Measurements from ENCODE around the gene TMEM53. TPM values are rescaled to one million over a fixed set of nuclear protein-coding genes. Genes with fewer than 3 reads are reported as not detected.

TMEM53 gene
- total RNA-seq = 1 to 10 TPM; 4.3 to 5.5 TPM

GRCh38 chr1:44674113-44675000 lies at the start of gene TMEM53, which contains the start of gene ARMH1:
TMEM53 (minus strand) TSS chr1:44674481; CDS start chr1:44674391, 90 bp downstream.
ARMH1 (plus strand) TSS chr1:44674714; CDS start chr1:44689698, 14,984 bp downstream.
- no peaks in the 10 kb centered on the region for H3K36me3 Mint-ChIP-seq (ENCODE audit: low read depth)

GRCh38 chr1:44723496-44724295 lies 49.4 kb upstream of the TMEM53 start:
- intact Hi-C loops (cut with DNase I, micrococcal nuclease) = loop anchor here (2.0 to 5.0 kb wide), 3 partner anchors 85 to 579 kb away; partner anchors contain the start of genes BTBD19 (in 1 of the 2) and EIF2B3 (in 1 of the 2)
- peak; percentile 15 for ATAC-seq

More at GRCh38 chr1:44674113-44675000, at the start of gene TMEM53, which contains the start of gene ARMH1:
- CTCF ChIA-PET = interaction anchor here (0.6 to 2.7 kb wide), 13 partner anchors 9 to 336 kb away, joined by 3 to 16 read pairs (median 3); partner anchors contain the start of gene HECTD3
- peak; percentile 97 for ATAC-seq
- Mint-ChIP-seq H3K4me3 (peak within 1 kb of the TSS; percentile 78), H3K4me1 (peaks cover 24% of the 10 kb centered on the region), H3K9me3 (ENCODE audit: low read depth) (no peaks in the 10 kb centered on the region), H3K27me3 (no peaks in the 10 kb centered on the region), H3K27ac (peak within 1 kb of the TSS; percentile 84)
- POLR2A ChIA-PET = interaction anchor here (0.6 to 2.2 kb wide), 6 partner anchors 40 to 56 kb away, joined by 3 to 23 read pairs (median 8); partner anchors contain the start of gene RNU5D-1
- intact Hi-C loops (cut with DNase I, micrococcal nuclease) = loop anchor here (1.0 to 2.0 kb wide), 11 partner anchors 42 to 909 kb away; partner anchors contain the start of genes DMAP1 (in 1 of the 2), EIF2B3 (in 1 of the 2), ERI3 (in 1 of the 2) and KIF2C (in 1 of the 2)
- DNase-seq = peak; percentile 99

GRCh38 chr1:44723064-44723463 lies 48.8 kb upstream of the TMEM53 start:
- ATAC-seq (peak; percentile 8), DNase-seq (peak; percentile 64)
- Mint-ChIP-seq H3K9me3 (ENCODE audit: low read depth) (no peaks in the 10 kb centered on the region), H3K27me3 (no peaks in the 10 kb centered on the region), H3K36me3 (ENCODE audit: low read depth) (peaks cover 14% of the 10 kb centered on the region), H3K4me1 (peaks cover 77% of the 10 kb centered on the region), H3K4me3 (peak overlapping the region; percentile 66), H3K27ac (peak overlapping the region; percentile 95)
- ChIA-PET CTCF (interaction anchor here (1.4 kb wide), 1 partner anchor 86 kb away, joined by 4 read pairs; no protein-coding TSS in a partner anchor), POLR2A (interaction anchor here (0.8 to 18.5 kb wide), 6 partner anchors 8 to 425 kb away, joined by 5 to 675 read pairs (median 87); partner anchors contain the start of genes BTBD19, DYNLT4 and RNU5D-1)
- intact Hi-C loops (cut with DNase I, micrococcal nuclease) = loop anchor here (2.0 to 5.0 kb wide), 3 partner anchors 86 to 579 kb away; partner anchors contain the start of genes BTBD19 (in 1 of the 2) and EIF2B3 (in 1 of the 2)

More at GRCh38 chr1:44723496-44724295, 49.4 kb upstream of the TMEM53 start:
- ChIA-PET CTCF (interaction anchor here (1.4 kb wide), 1 partner anchor 86 kb away, joined by 4 read pairs; no protein-coding TSS in a partner anchor), POLR2A (interaction anchor here (0.5 to 18.5 kb wide), 4 partner anchors 8 to 425 kb away, joined by 5 to 675 read pairs (median 21); no protein-coding TSS in a partner anchor)
- H3K27me3 Mint-ChIP-seq = no peaks in the 10 kb centered on the region
- peak; percentile 77 for DNase-seq
- H3K36me3 Mint-ChIP-seq (ENCODE audit: low read depth) = peaks cover 14% of the 10 kb centered on the region
- peak overlapping the region; percentile 95 for H3K27ac Mint-ChIP-seq
- peak overlapping the region; percentile 66 for H3K4me3 Mint-ChIP-seq
- no peaks in the 10 kb centered on the region for H3K9me3 Mint-ChIP-seq (ENCODE audit: low read depth)
- H3K4me1 Mint-ChIP-seq = peaks cover 75% of the 10 kb centered on the region

DNA sequence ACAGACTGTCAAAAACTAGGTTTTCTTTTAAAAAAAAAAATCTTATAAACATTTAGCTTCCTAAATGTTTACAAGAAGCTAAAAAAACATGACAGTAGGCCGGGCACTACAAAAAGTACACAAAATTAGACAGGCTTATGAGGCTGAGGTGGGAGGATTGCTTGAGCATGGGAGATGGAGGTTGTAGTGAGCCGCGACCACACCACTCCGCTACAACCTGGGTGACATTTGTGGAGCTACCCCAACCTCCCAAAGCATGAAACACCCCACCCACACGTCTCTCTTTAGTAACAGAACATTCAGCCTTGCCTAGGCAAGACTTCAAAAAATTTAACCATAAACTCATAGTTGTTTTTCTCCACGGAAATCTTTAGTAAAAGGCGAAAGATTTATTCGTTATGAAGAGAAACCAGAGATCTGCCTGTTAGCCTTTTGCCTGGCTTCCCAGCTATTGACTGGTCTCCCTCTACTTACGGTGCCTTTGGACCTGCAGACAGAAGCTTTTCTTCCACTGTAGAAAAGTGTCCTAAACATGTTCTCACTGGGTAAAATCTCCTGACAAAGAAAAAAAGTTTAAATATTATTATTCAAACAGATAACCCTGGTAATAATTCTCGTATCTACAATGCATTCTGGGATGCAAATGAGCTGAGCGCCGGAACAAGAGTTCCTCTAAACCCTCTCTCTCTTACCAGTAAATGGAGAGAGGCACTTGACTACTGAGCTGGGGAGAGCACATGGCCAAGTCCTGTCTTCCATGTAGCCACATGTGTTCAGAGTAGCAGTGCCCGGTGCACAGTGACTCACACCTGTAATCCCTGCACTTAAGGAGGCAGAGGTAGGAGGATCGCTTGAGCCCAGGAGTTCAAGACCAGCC lies 47.4 kb upstream of the TMEM53 start:
- POLR2A ChIA-PET = interaction anchor here (0.6 to 18.5 kb wide), 63 partner anchors 9 to 1876 kb away, joined by 3 to 675 read pairs (median 6); partner anchors contain the start of genes ARMH1, BEST4, BTBD19 and CCDC163
- H3K4me3 Mint-ChIP-seq = peak overlapping the region; percentile 66
- peaks cover 80% of the 10 kb centered on the region for H3K4me1 Mint-ChIP-seq
- no peaks in the 10 kb centered on the region for H3K9me3 Mint-ChIP-seq (ENCODE audit: low read depth)
- CTCF ChIA-PET = interaction anchor here (0.6 to 1.8 kb wide), 7 partner anchors 10 to 160 kb away, joined by 3 to 41 read pairs (median 5); partner anchors contain the start of genes BTBD19 and RNU5D-1
- H3K27ac Mint-ChIP-seq = peak overlapping the region; percentile 96
- ATAC-seq (peak; percentile 85), DNase-seq (peak; percentile 89)
- H3K27me3 Mint-ChIP-seq = no peaks in the 10 kb centered on the region
- peaks cover 14% of the 10 kb centered on the region for H3K36me3 Mint-ChIP-seq (ENCODE audit: low read depth)
- intact Hi-C loops (cut with DNase I, micrococcal nuclease) = loop anchor here (1.0 to 5.0 kb wide), 8 partner anchors 9 to 581 kb away; partner anchors contain the start of genes KIF2C (in 2 of the 2), ARMH1 (in 1 of the 2), BTBD19 (in 1 of the 2) and EIF2B3 (in 1 of the 2)

DNA sequence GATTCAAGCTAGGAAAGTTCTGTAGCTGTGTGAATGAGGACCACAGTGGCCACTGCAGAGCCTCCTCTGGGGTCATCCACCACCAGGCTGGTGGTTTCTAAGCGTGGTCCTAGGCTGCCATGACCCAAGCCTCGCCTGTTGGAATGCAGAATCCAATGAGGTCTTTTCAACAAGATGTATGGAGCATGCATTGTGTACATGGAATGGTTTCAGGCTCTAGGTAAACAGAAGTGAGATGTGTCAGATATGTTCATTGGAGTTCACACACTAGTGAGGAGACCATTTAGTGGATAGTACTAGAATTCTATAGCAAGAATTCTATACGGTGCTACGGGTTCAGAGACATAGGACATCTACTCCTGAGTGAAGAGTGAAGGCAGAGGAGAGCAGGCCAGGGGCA lies 46.0 kb upstream of the TMEM53 start:
- Mint-ChIP-seq H3K4me3 (peak overlapping the region; percentile 16), H3K36me3 (ENCODE audit: low read depth) (peaks cover 11% of the 10 kb centered on the region), H3K9me3 (ENCODE audit: low read depth) (no peaks in the 10 kb centered on the region), H3K27me3 (no peaks in the 10 kb centered on the region), H3K4me1 (peaks cover 83% of the 10 kb centered on the region), H3K27ac (peak overlapping the region; percentile 47)
- POLR2A ChIA-PET = interaction anchor here (0.6 to 18.5 kb wide), 12 partner anchors 11 to 1526 kb away, joined by 3 to 675 read pairs (median 16); partner anchors contain the start of genes BEST4, PLK3, RNU5D-1 and RPS8
- no peak for ATAC-seq
- CTCF ChIA-PET = interaction anchor here (0.7 to 5.7 kb wide), 2 partner anchors 9 to 1583 kb away, joined by 4 to 34 read pairs; partner anchors contain the start of gene RNU5D-1
- intact Hi-C loops (cut with DNase I, micrococcal nuclease) = loop anchor here (2.0 to 5.0 kb wide), 4 partner anchors 19 to 582 kb away; partner anchors contain the start of genes ARMH1 (in 1 of the 2), EIF2B3 (in 1 of the 2), KIF2C (in 1 of the 2) and TMEM53 (in 1 of the 2)
- no peak for DNase-seq

- peaks cover 83% of the 10 kb centered on the region for H3K4me1 Mint-ChIP-seq
- no peaks in the 10 kb centered on the region for H3K27me3 Mint-ChIP-seq
- no peak overlapping the region for H3K4me3 Mint-ChIP-seq
- POLR2A ChIA-PET = interaction anchor here (0.5 to 18.5 kb wide), 7 partner anchors 11 to 102 kb away, joined by 3 to 675 read pairs (median 5); partner anchors contain the start of genes PLK3 and RNU5D-1
- no peak for DNase-seq
- H3K27ac Mint-ChIP-seq = no peak overlapping the region
- H3K36me3 Mint-ChIP-seq (ENCODE audit: low read depth) = peaks cover 5% of the 10 kb centered on the region
- CTCF ChIA-PET = interaction anchor here (0.7 to 5.7 kb wide), 3 partner anchors 10 to 1584 kb away, joined by 4 to 34 read pairs (median 7); partner anchors contain the start of gene RNU5D-1
- H3K9me3 Mint-ChIP-seq (ENCODE audit: low read depth) = no peaks in the 10 kb centered on the region
- intact Hi-C loops (cut with DNase I, micrococcal nuclease) = no loop called here
- ATAC-seq = no peak
Observed at GRCh38 chr1:44719318-44719717, 45.0 kb upstream of the TMEM53 start.

- no peak overlapping the region for H3K4me3 Mint-ChIP-seq
- no peak overlapping the region for H3K27ac Mint-ChIP-seq
- DNase-seq (no peak), ATAC-seq (no peak)
- POLR2A ChIA-PET = interaction anchor here (0.6 to 18.5 kb wide), 4 partner anchors 12 to 107 kb away, joined by 4 to 675 read pairs (median 8); partner anchors contain the start of genes ARMH1, RNU5D-1 and TMEM53
- CTCF ChIA-PET = interaction anchor here (0.5 to 5.7 kb wide), 8 partner anchors 9 to 352 kb away, joined by 3 to 34 read pairs (median 3); partner anchors contain the start of gene RNU5D-1
- H3K4me1 Mint-ChIP-seq = peaks cover 73% of the 10 kb centered on the region
- intact Hi-C loops (cut with DNase I, micrococcal nuclease) = no loop called here
- H3K36me3 Mint-ChIP-seq (ENCODE audit: low read depth) = peaks cover 3% of the 10 kb centered on the region
- H3K9me3 Mint-ChIP-seq (ENCODE audit: low read depth) = no peaks in the 10 kb centered on the region
- H3K27me3 Mint-ChIP-seq = no peaks in the 10 kb centered on the region
Observed at GRCh38 chr1:44718091-44718490, 43.8 kb upstream of the TMEM53 start.

DNA sequence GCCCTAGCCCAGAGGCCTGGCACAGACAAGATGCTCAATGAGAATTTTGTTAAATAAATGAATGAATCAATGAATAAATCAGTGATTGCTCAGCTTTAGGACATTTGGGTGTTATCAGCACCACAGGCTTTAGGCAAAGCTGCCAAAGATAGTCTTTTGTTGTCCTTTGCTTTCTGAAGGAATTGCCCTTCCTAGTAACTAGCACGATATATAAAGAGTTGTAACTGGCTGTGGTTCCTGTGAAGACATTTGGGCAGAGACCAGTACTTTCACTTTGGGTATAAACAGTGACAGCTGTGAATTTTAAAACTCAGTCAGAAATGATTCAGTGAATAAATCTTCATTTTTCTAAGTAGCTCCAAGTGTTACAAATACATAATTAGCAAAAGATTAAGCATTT lies 43.4 kb upstream of the TMEM53 start:
- no peak for DNase-seq
- no peak overlapping the region for H3K4me3 Mint-ChIP-seq

DNA sequence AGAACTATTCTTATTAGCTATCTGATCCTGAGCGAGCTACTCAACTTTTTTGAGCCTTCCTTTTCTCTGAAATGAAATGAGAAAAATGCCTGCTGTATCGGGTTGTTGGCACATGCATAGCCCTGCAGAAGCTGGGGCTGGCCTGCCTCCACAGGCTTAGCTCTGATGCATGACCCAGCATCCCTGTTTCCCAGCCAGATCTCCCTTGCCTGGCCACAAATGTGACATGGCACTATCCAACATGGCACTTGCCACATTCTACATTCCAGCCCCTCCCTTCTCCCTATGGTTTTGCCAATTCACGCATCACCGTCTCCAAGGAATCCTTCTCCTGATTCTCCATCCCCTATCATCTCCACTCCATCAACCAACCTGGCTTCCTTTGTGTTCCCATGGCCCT lies 42.9 kb upstream of the TMEM53 start:
- DNase-seq = no peak
- Mint-ChIP-seq H3K36me3 (ENCODE audit: low read depth) (peaks cover 3% of the 10 kb centered on the region), H3K27ac (no peak overlapping the region), H3K4me3 (no peak overlapping the region), H3K9me3 (ENCODE audit: low read depth) (no peaks in the 10 kb centered on the region), H3K4me1 (peaks cover 69% of the 10 kb centered on the region), H3K27me3 (no peaks in the 10 kb centered on the region)
- CTCF ChIA-PET = interaction anchor here (1.3 to 5.7 kb wide), 4 partner anchors 8 to 301 kb away, joined by 5 to 34 read pairs (median 12); partner anchors contain the start of gene RNU5D-1
- no peak for ATAC-seq
- POLR2A ChIA-PET = interaction anchor here (2.0 to 18.5 kb wide), 2 partner anchors 13 to 104 kb away, joined by 13 to 675 read pairs; partner anchors contain the start of gene RNU5D-1
- intact Hi-C loops (cut with DNase I, micrococcal nuclease) = no loop called here

More for the DNA sequence above, 43.4 kb upstream of the TMEM53 start:
- intact Hi-C loops (cut with DNase I, micrococcal nuclease) = no loop called here
- Mint-ChIP-seq H3K27ac (no peak overlapping the region), H3K9me3 (ENCODE audit: low read depth) (no peaks in the 10 kb centered on the region), H3K4me1 (peaks cover 70% of the 10 kb centered on the region), H3K36me3 (ENCODE audit: low read depth) (peaks cover 3% of the 10 kb centered on the region), H3K27me3 (no peaks in the 10 kb centered on the region)
- POLR2A ChIA-PET = interaction anchor here (0.6 to 18.5 kb wide), 4 partner anchors 13 to 108 kb away, joined by 4 to 675 read pairs (median 8); partner anchors contain the start of genes ARMH1, RNU5D-1 and TMEM53
- CTCF ChIA-PET = interaction anchor here (0.5 to 5.7 kb wide), 7 partner anchors 9 to 301 kb away, joined by 3 to 34 read pairs (median 5); partner anchors contain the start of gene RNU5D-1
- no peak for ATAC-seq

Data from activated CD4-positive, alpha-beta T cell treated with anti-CD3 and anti-CD28 coated beads for 36 hours (primary cell).